Lung microvascular endothelial cell (primary cell): ENCODE results near the gene ASPG. TPM values are rescaled to one million over a fixed set of nuclear protein-coding genes. Genes with fewer than 3 reads are reported as not detected.

Experiments used
- DNase-seq, 2 donors: peaks; one replicate each; pipeline versions ENCODE4 v3.0.0 to v3.0.0-alpha.2; 2010; ENCODE audit warnings: low read depth in 2 of 2
- total RNA-seq: library from RNA; depleted of rRNA; stranded (reverse); fragments of >200 nt; gene quantifications from 2 replicates; pipeline ENCODE4 v1.2.1, GENCODE V29; 2014

The ASPG gene
- total RNA-seq, 1 donor from 2014 or later: not detected

- no peak for DNase-seq
Measured at GRCh38 chr14:104159990-104160389, 74.5 kb downstream of the ASPG start.

GRCh38 chr14:104161602-104162367 is 76.3 kb downstream of the ASPG start:
- no peak for DNase-seq

GRCh38 chr14:104162495-104162894 is 77.0 kb downstream of the ASPG start:
- no peak for DNase-seq

GRCh38 chr14:104163541-104163940 is 78.0 kb downstream of the ASPG start:
- DNase-seq: no peak

GRCh38 chr14:104164041-104164440 is 78.5 kb downstream of the ASPG start:
- no peak for DNase-seq

GRCh38 chr14:104164512-104164911 is 79.0 kb downstream of the ASPG start:
- no peak for DNase-seq

Other genes with a start within 250 kb of the ASPG start
- 8.5 and 14.7 TPM in 2 replicates for gene PPP1R13B, start 238.1 kb upstream of the ASPG start, total RNA-seq
- under 0.01 and 0.99 TPM in 2 replicates for gene TDRD9, start 157.2 kb upstream of the ASPG start, total RNA-seq
- gene RD3L, start 143.2 kb upstream of the ASPG start, total RNA-seq: not detected in 2 replicates
- 6.1 and 24.0 TPM in 2 replicates for gene KIF26A, start 52.9 kb downstream of the ASPG start, total RNA-seq